GM19452 (cell line): ENCODE results near the gene ZNF550.

ENCODE experiments used
- ATAC-seq: cut with Tn5 transposase; IDR thresholded peaks from one replicate; pipeline ENCODE4 v1.9.1; 2021; ENCODE audit not compliant: unreplicated experiment

Gene ZNF550

GRCh38 chr19:57559404-57560025, at the start of gene ZNF550:
Gene ZNF550, minus strand, starts transcription at chr19:57559863. Its CDS starts 181 bp downstream, at chr19:57559682.
- ATAC-seq: peak; percentile 94

GRCh38 chr19:57606931-57607330, 47.3 kb upstream of the ZNF550 start:
- no peak for ATAC-seq

- ATAC-seq: peak; percentile 93
These were observed 40.2 kb upstream of the ZNF550 start, which contains the start of gene ZNF530 for GRCh38 chr19:57599761-57600383. Gene ZNF530, plus strand, starts transcription at chr19:57599885. Its CDS starts 4,461 bp downstream, at chr19:57604346.

GRCh38 chr19:57599377-57599760, 39.7 kb upstream of the ZNF550 start:
- ATAC-seq: no peak

DNA sequence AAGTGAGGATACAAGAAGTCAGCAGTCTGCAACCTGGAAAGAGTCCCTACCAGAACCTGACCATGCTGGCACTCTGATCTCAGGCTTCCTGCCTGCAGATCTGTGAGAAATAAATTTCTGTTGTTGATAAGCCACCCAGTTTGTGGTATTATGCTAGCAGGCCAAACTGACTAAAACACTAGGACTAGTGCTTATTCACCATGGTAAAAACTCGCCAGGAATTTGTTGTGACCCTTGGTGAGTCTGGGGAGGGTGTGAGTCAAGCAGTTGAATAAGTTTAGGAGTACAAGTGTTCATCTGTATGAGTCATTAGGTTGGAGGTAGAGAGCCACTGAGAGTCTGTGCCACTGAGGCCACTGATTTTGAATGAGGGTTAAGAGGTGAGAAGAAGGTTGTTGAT, 27.9 kb upstream of the ZNF550 start:
- ATAC-seq: no peak

GRCh38 chr19:57583521-57584416, 24.1 kb upstream of the ZNF550 start, which contains the start of gene ZIK1:
Gene ZIK1, plus strand, starts transcription at chr19:57584145. Its CDS starts 212 bp downstream, at chr19:57584357.
- peak; percentile 83 for ATAC-seq

DNA sequence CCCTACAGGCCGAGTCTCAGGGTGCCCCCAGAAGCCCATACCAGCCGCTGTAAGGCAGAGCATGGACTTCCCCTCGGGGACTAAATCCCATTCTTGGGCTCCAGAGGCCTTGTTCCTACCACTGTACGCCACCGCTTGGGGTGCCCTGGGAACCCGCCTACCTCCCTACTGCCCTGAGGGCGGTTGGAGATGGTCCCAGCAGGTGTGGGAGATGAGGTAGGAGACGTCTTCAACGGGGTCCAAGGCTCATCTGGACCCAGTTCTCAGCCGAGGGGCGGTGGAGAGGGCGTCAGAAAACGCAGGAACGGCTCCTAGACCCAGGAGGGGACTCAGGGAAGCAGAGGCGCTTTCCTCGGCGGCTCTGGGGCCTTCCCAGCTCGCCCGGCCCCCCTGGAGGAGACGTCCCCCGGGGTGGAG, 23.4 kb upstream of the ZNF550 start:
- no peak for ATAC-seq

DNA sequence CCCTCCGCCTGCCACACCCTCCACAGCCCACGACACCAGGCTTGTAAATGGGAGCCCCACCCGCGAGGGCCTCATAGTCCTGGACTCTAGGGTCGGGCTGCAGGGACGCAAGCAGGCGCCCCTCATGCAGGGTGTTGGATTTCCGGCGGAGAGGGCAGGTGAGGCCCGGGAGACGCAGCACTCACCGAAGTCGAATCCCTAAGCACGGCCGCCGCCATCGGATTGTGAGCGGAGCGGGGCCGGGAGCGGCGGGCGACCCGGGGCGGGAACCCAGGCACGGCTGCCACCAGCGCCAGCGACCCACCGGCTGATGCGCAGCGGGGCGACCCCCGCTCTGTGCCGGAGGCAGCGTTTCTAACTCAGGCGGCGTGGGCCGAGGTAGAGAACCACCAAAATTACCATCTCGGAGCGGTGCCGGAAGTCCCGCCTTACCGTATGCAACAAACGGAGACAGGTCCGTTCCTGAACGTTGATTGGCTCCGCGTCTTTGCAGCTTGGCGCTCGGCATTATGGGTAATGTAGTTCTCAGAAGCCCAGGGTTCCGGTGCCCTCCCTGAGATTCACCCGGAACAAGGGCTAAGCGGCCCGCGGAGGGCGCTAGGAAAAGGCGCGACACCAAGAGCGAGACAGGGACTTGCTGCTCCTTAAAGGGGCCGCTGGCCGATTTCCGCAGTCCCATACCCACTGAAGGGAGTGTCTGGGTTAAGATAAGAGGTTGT, 19.0 kb upstream of the ZNF550 start, which contains the start of gene ZNF416:
ZNF416 (minus strand) TSS at position 425 of the 719 bp plus-strand sequence; CDS start at position 218, 207 bp downstream.
- ATAC-seq: peak; percentile 94

GRCh38 chr19:57576661-57577060, 17.0 kb upstream of the ZNF550 start:
- no peak for ATAC-seq

GRCh38 chr19:57572415-57572947, 12.8 kb upstream of the ZNF550 start:
- ATAC-seq: no peak

- no peak for ATAC-seq
These were observed 11.0 kb upstream of the ZNF550 start for GRCh38 chr19:57570707-57571106.

DNA sequence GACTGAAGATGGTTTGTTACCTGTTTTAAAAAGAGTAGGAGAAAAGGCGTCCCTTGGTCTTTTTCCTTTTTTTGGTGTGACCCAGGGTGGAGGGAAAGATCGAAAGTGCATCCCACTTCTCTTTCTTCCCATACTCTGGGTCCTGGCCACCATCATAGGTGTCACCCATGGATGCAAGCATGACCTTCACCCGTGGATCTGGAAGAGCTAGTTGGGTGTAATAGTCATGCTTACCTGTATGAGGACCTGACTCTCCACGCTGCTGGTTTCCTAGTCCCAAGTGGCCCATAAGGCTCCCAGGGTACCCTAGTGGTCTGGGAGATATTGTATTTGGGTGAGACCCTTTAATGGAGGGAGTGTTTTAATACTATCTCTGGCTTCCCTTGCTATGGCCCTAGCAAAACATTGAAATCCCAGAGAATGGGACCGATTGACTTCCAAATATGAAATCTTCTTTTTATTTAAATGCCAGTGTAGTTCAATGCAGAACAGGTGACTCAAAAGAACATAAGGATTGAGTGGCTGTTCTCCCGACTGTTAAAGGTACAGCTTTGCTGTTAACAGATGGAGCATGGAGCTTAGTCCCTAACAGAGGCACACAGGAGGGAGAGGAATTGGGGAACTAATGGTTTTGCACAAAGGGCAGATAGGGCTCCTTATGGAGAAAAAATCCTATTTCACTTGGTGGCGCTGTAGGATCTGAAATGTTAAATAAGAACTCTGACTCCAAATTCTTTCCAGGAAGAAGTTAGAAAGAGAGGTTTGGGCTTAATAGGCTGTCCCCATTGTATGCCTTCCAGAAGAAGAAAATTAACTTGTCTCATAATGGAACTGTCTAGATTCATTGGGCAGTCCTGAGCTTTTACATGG, 7.0 kb upstream of the ZNF550 start:
- no peak for ATAC-seq

- ATAC-seq: no peak
These were observed 3.9 kb upstream of the ZNF550 start for GRCh38 chr19:57563547-57563946.

- peak; percentile 18 for ATAC-seq
These were observed 407 bp upstream of the ZNF550 start for GRCh38 chr19:57560049-57560491.

DNA sequence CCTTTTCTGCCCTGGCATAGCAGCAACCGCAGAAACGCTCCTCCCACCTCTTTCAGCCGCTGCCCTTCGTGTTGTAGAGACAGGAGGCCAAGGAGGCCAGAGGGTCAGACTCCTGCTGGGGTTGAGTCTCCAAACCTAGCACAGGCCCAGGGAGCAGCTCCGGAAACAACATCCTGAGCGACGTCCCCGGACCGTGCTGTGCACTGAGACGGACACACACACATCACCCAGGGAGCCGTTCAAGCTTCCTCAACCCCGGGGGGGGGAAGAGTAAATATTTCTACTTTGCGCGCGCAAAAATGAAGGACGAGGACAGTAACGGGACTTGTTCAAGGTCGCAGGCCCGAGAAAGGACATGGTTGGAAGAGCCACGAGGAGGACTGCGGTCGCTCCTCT, 657 bp downstream of the ZNF550 start:
- ATAC-seq: no peak

DNA sequence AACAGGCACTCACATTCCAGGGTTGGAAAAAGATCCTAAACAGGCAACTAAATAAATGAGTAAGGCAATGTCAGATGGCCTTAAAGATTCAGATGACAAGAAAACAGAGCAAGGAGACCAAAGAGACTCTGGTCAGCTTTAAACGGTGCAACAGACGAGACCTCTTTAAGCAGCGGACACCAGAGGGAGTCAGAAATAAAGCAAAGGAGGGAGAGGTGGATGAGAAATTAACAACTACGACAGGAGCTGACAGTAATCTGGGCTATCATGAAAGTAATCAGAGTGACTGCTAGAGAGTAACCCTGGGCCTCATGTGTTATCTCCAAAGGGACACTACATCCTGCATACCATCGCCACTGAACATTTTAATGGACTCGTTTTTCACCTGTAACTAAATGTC, 1.1 kb downstream of the ZNF550 start:
- ATAC-seq: no peak

DNA sequence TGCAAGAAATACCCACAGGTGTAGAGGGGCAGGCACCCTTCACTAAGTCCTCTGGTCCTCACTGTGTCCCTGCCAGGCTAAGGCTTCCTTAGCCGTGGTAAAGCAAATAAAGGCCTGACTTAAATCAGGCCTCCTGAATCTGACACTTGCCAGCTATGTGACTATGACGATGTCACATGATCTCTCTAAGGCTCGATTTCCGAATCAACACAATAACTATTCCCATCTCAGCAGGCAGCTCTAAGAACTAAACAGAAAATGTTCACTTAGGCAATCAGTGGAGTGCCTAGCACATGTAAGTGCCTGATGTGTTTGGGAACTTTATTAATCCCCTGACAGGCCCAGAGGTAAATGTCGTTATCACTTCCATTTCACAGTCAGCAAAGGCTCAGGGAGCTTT, 2.0 kb downstream of the ZNF550 start:
- no peak for ATAC-seq

GRCh38 chr19:57552432-57552831, 7.2 kb downstream of the ZNF550 start:
- ATAC-seq: no peak

DNA sequence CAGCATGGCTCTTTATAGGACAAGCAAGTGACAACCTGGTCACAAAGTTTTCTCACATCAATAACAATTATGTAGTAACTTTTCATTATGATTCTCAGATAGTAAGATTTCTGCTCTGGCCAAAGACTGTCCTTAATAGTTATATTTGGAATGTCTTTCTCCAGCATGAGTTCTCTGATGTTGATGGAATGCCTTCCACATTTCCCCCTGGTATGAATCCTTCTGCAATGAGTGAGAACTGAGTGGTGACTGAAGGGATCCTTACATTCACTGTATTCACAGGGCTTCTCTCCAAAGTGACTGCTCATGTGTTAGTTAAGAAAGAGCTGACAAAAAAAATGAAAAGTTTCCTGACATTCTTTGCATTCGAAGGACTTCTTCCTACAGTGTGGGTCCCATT, 13.2 kb downstream of the ZNF550 start:
- ATAC-seq: no peak
